Inflammatory macrophage treated with lipopolysaccharide for 1 hour (primary cell): ENCODE measurements around the gene ACKR2.

Experiments
- DNase-seq, 2 donors: peaks; one replicate each; pipeline ENCODE4 v3.0.0-alpha.2; 2020 to 2022

The ACKR2 gene

GRCh38 chr3:42864321-42864950 lies 55.2 kb downstream of the ACKR2 start:
- no peak for DNase-seq

GRCh38 chr3:42865256-42865655 lies 56.0 kb downstream of the ACKR2 start:
- no peak for DNase-seq

- DNase-seq: no peak
Observed at GRCh38 chr3:42867138-42867537, 57.9 kb downstream of the ACKR2 start.

- DNase-seq: no peak
Observed at GRCh38 chr3:42868841-42869240, 59.6 kb downstream of the ACKR2 start.

- no peak for DNase-seq
Observed at GRCh38 chr3:42871592-42872196, 62.4 kb downstream of the ACKR2 start.

- no peak for DNase-seq
Observed at GRCh38 chr3:42872718-42873117, 63.5 kb downstream of the ACKR2 start.

GRCh38 chr3:42873221-42873982 lies 64.2 kb downstream of the ACKR2 start:
- no peak for DNase-seq

GRCh38 chr3:42874749-42875148 lies 65.5 kb downstream of the ACKR2 start:
- DNase-seq: no peak

GRCh38 chr3:42875325-42876151 lies 66.3 kb downstream of the ACKR2 start, which contains the start of gene CYP8B1:
TSS of gene CYP8B1 (minus strand) at chr3:42875879. CDS start at chr3:42875816, 63 bp downstream.
- DNase-seq: no peak

GRCh38 chr3:42876401-42876800 lies 67.2 kb downstream of the ACKR2 start:
- DNase-seq: no peak

GRCh38 chr3:42876940-42877720 lies 67.9 kb downstream of the ACKR2 start:
- DNase-seq: no peak

- DNase-seq: no peak
Observed at GRCh38 chr3:42877881-42878280, 68.6 kb downstream of the ACKR2 start.

- no peak for DNase-seq
Observed at GRCh38 chr3:42880183-42880582, 70.9 kb downstream of the ACKR2 start.

- DNase-seq: peak; percentile 68 to 84
Observed at GRCh38 chr3:42880601-42881451, 71.6 kb downstream of the ACKR2 start.

- peak; percentile 38 to 60 for DNase-seq
Observed at GRCh38 chr3:42883251-42883930, 74.1 kb downstream of the ACKR2 start.

- no peak for DNase-seq
Observed at GRCh38 chr3:42884324-42884723, 75.1 kb downstream of the ACKR2 start.

GRCh38 chr3:42886294-42886822 lies 77.1 kb downstream of the ACKR2 start:
- no peak for DNase-seq

GRCh38 chr3:42887084-42887483 lies 77.8 kb downstream of the ACKR2 start:
- DNase-seq: no peak

GRCh38 chr3:42891042-42891441 lies 81.8 kb downstream of the ACKR2 start:
- no peak for DNase-seq

- DNase-seq: no peak
Observed at GRCh38 chr3:42892169-42892568, 82.9 kb downstream of the ACKR2 start.
